AG04449 (cell line): ENCODE results near the gene SHCBP1.

Experiments used
- CTCF ChIA-PET: fragments of 350-600 bp; formaldehyde crosslinking; extraction: SDS; loops from one replicate; lab custom pipeline; 2021; ENCODE audit warnings: antibody characterized with exemption; lab: Yijun Ruan, JAX
- POLR2A ChIA-PET: fragments of 400-600, 350-600 bp; formaldehyde crosslinking; extraction: SDS; loops from one replicate; lab custom pipeline; 2020; ENCODE audit warnings: antibody characterized with exemption, inconsistent platforms; lab: Yijun Ruan, JAX
- DNase-seq: peaks from one replicate; pipeline ENCODE4 v3.0.0-alpha.2; 2010; ENCODE audit warnings: low read depth, low spot score
- H3K4me3 ChIP-seq: 2 replicates; pipeline ENCODE4 v1.5.1; 2011; ENCODE audit warnings: low read depth, mild to moderate bottlenecking, control low read depth, low read length
- TF ChIP-seq, protein P1 (sequence below): IDR thresholded peaks from one replicate; pipeline ENCODE4 v1.5.1; 2011; ENCODE audit warnings: mild to moderate bottlenecking, moderate library complexity, low read length, control low read depth, inconsistent platforms; ENCODE audit not compliant: insufficient read depth; ENCODE audit errors: missing control alignments

The SHCBP1 gene

DNA sequence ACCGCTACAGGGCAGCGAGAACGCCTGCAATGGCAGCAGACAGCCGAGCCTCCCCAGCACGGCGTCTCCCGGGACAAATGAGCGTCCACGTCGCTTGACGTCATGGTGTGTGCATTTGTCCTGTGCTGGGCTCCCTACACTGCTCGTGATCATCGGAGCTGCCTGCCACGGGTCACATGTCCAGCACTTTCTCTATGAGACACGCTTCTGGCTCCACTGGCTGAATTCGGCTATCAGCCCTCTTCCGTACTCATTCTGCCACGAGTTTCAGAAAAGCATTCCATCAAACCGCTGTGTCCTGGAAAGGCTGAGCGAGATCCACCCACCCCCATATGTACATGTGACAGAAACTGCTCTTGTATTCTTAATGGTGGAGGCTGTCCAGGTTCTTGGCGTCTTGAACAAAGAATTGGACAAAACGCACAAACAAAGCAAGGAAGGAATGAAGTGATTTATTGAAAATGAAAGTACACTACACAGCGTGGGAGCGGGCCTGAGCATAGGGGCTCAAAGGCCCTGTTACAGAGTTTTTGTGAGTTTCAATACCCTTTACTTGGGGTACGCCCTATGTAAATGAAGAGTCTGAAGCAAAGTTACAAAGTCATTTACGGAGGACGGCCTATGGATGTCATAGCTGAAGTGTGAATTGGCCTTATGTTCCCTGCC lies 28.5 kb upstream of the SHCBP1 start:
- CTCF ChIA-PET = interaction anchor here (1.2 kb wide), 1 partner anchor 20 kb away, joined by 3 read pairs; no protein-coding TSS in a partner anchor

DNA sequence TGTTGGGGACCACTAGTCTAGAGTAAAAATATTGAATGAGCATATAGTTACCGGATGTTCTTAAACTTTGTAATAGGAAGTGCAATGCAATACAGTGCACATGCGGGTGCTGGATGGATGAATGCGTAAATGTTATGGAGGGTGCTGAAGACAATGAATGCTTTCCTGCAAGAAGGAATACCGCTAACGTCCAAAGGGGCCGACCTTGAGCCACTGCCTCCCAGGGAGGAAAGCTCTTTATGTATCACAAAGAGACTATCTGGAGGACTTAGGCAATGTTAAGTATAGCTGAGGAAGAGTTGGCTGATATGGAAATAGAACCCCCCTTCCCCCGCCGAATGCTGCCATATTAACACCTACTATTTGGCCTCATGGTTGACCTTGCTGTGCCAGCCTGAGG lies 27.5 kb upstream of the SHCBP1 start:
- ChIA-PET CTCF (no interaction called here), POLR2A (no interaction called here)
- H3K4me3 ChIP-seq = no peak overlapping the region
- TF ChIP-seq, protein P1, sequence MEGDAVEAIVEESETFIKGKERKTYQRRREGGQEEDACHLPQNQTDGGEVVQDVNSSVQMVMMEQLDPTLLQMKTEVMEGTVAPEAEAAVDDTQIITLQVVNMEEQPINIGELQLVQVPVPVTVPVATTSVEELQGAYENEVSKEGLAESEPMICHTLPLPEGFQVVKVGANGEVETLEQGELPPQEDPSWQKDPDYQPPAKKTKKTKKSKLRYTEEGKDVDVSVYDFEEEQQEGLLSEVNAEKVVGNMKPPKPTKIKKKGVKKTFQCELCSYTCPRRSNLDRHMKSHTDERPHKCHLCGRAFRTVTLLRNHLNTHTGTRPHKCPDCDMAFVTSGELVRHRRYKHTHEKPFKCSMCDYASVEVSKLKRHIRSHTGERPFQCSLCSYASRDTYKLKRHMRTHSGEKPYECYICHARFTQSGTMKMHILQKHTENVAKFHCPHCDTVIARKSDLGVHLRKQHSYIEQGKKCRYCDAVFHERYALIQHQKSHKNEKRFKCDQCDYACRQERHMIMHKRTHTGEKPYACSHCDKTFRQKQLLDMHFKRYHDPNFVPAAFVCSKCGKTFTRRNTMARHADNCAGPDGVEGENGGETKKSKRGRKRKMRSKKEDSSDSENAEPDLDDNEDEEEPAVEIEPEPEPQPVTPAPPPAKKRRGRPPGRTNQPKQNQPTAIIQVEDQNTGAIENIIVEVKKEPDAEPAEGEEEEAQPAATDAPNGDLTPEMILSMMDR = no peak
- DNase-seq = no peak

More for the DNA sequence above, 28.5 kb upstream of the SHCBP1 start:
- no peak for DNase-seq
- POLR2A ChIA-PET = no interaction called here
- H3K4me3 ChIP-seq = no peak overlapping the region
- TF ChIP-seq, protein P1 = no peak

DNA sequence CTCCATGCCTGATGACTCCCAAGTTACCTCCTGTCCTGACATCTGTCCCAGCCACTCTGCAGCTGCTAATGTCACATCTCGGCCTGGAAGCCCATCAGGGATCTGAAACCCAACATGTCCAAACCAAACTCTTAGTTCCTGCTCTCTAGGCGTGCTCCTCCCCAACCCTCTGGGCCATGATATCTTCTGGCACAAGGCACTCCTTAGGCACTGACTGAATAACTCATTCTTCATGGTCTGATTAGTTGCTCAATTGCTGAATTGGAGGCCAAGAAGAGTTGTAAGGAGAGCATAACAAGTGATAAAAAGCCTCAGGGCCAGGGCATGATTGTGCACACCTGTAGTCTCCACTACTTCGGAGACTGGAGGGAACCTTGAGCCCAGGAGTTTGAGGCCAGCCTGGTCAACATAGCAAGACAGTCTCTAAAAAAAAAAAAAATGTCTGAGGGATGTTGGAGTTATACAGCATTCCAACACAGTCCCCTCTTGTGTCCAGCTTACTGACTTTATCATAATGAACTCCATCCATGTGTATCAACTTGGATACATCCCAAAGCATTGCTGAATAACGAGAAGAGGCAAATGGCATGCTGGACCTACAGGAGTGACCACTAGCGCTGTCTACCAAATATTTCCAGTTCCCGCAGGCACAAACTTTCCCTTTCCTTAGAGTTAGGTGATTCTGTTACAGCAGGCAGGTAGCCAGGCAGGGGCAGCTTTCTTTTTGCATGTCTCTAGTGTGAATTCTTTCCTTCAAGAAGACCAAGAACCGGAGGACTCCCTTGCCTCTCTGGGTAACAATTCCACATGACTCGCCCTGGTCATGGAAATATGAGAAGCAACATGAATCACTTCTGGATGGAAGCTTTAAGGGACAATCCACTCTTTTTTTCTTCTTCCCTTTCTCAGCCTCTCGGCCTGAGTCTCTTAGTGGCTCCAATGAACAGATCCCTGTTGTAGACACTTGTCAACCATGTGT lies 18.1 kb upstream of the SHCBP1 start:
- ChIA-PET CTCF (interaction anchor here (0.8 to 4.2 kb wide), 2 partner anchors 10 to 35 kb away, joined by 3 to 21 read pairs; no protein-coding TSS in a partner anchor), POLR2A (no interaction called here)
- TF ChIP-seq, protein P1 = no peak
- H3K4me3 ChIP-seq = no peak overlapping the region
- no peak for DNase-seq

DNA sequence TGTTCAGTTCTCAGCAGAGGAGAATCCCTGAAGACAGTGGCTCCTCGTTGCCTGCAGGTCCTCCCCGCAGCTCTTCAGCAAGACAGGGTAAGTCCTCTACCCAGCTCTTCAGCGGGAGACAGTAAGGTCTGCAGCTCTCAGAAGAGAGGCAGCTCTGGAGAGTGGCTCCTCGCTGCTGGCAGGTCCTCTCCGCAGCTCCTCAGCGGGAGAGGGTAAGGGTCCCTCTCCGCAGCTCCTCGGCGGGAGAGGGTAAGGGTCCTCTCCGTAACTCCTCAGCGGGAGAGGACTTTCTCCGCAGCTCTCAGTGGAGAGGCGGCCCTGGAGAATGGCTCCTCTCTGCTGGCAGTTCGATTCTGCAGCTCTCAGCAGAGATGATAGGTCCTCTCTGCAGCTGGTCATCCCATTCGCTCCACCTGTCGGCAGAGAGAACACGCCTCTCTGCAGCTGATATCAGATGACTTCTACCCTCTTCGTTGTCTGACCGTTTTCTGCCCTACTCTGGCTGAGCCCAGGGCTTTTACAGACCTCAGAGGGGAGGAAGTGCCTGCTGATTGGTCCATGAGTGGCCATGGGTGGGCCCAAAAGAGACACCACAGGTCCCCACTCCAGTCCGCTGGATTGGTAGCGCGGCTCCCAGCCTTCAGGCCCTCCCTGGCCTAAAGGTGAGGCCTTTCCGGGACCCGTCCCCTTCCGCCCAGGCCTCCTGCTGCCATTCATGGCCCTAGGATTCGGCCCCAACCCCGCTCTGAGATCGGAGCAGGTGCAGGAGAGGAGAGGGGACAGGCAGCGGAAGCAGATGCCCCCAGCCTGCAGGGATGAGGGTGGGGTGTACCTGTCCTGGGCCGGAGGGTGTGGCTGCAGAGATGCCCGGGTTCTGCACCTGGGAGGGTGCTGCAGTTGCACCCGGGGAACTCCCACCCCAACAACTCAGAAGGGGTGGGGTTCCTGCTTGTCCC lies 11.9 kb upstream of the SHCBP1 start:
- no peak overlapping the region for H3K4me3 ChIP-seq
- ChIA-PET CTCF (interaction anchor here (0.8 kb wide), 1 partner anchor 16 kb away, joined by 3 read pairs; no protein-coding TSS in a partner anchor), POLR2A (no interaction called here)
- TF ChIP-seq, protein P1 = no peak
- DNase-seq = no peak

DNA sequence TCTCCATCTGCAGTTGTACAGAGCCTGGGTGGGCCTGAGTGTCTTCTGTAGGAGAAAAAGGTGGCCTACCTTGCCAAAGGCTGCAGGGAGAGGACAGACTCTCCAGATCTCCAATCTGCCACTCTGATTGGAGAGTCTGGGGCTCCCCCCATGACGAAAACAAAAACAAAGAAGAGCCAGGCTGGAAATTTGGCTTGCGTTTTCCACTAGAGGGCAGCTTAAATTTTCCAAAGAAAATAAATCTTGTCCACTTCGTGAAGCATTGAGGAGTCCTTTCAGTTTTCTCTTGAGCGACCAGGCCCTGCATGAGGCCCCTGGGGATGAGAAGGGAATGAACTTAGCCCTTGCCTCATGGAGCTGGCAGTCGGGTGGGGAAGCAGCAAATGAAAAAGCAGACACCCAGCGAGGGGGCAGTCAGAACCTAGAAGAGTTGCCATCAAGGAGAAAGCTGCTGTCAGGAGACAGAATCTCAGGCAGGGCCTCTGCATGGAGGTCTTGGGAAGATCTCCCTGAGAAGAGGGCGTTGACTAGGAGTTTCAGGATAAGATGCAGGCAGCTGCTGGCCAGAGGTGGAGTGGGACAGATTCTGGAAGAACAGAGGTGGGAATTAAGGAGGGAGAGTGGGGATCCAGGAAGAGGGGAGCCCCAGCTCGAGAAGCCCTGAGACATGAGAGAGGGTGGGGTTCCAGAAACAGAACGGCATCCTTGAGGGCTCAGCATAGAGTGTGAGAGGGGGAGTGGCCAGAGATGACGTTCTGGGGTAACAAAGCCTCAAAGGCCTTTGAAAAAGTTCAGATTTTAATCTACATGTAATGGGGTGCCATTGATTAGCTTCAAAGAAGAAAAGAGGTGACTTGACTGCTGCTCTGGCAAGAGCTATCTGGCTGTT lies 8.4 kb upstream of the SHCBP1 start:
- TF ChIP-seq, protein P1 = peak; percentile 33
- POLR2A ChIA-PET = no interaction called here
- no peak for DNase-seq
- CTCF ChIA-PET = interaction anchor here (0.6 to 2.9 kb wide), 21 partner anchors 9 to 1022 kb away, joined by 3 to 21 read pairs (median 4); partner anchors contain the start of genes ORC6 and SHCBP1
- no peak overlapping the region for H3K4me3 ChIP-seq
